CD4-positive, alpha-beta memory T cell (primary cell): ENCODE results near the gene MXRA8. TPM values are rescaled to one million over a fixed set of nuclear protein-coding genes. Genes with fewer than 3 reads are reported as not detected.

Experiments used
- CTCF ChIA-PET: fragments of 350-600 bp; sonication (Branson Sonifier 250); formaldehyde crosslinking; loops from one replicate; lab custom pipeline; 2021; ENCODE audit warnings: inconsistent platforms; ENCODE audit not compliant: partially characterized antibody; lab: Charles Lee
- POLR2A ChIA-PET: fragments of 350-600 bp; sonication (Branson Sonifier 250); formaldehyde crosslinking; loops from one replicate; lab custom pipeline; 2021; ENCODE audit not compliant: partially characterized antibody; lab: Charles Lee
- DNase-seq, 5 donors: peaks; one replicate each; pipeline versions ENCODE4 v3.0.0 to v3.0.0-alpha.2; 2020 to 2022; ENCODE audit warnings: mixed read lengths in 1 of 5
- H3K27ac ChIP-seq: one replicate; pipeline ENCODE4 v1.7.0; 2013; ENCODE audit warnings: low read depth, low read length
- H3K27me3 ChIP-seq: 2 replicates; pipeline ENCODE4 v1.7.0; 2013; ENCODE audit warnings: mild to moderate bottlenecking, low read length, moderate library complexity; ENCODE audit not compliant: insufficient read depth
- H3K36me3 ChIP-seq: 2 replicates; pipeline ENCODE4 v1.7.0; 2013; ENCODE audit warnings: mild to moderate bottlenecking, low read length, moderate library complexity; ENCODE audit not compliant: insufficient read depth
- H3K4me1 ChIP-seq: 2 replicates; pipeline ENCODE4 v1.7.0; 2013; ENCODE audit warnings: mild to moderate bottlenecking, low read length, moderate library complexity; ENCODE audit not compliant: insufficient read depth
- H3K4me3 ChIP-seq, 2 donors: one replicate each; pipeline ENCODE4 v1.7.0; 2013; ENCODE audit warnings: low read length in 2 of 2, mild to moderate bottlenecking in 1 of 2
- H3K9me3 ChIP-seq, 2 donors: one replicate each; pipeline ENCODE4 v1.7.0; 2013; ENCODE audit warnings: low read length in 2 of 2, control low read depth in 1 of 2; ENCODE audit not compliant: control insufficient read depth in 1 of 2
- H3K27ac Mint-ChIP-seq, 7 donors: one replicate each; pipeline ENCODE4 v1.8.0; 2020 to 2021; ENCODE audit warnings: mixed read lengths in 7 of 7, mild to moderate bottlenecking in 6 of 7, inconsistent platforms in 3 of 7, moderate library complexity in 3 of 7
- H3K27me3 Mint-ChIP-seq, 2 donors: one replicate each; pipeline ENCODE4 v1.8.0; 2020 to 2021; ENCODE audit warnings: mixed read lengths in 2 of 2
- H3K36me3 Mint-ChIP-seq, 2 donors: one replicate each; pipeline ENCODE4 v1.8.0; 2020 to 2021; ENCODE audit warnings: mixed read lengths in 2 of 2, inconsistent platforms in 1 of 2, mild to moderate bottlenecking in 1 of 2
- H3K4me1 Mint-ChIP-seq, 4 donors: one replicate each; pipeline ENCODE4 v1.8.0; 2020 to 2021; ENCODE audit warnings: mixed read lengths in 4 of 4, mild to moderate bottlenecking in 1 of 4
- H3K4me3 Mint-ChIP-seq, 8 donors: one replicate each; pipeline ENCODE4 v1.8.0; 2020 to 2021; ENCODE audit warnings: mixed read lengths in 8 of 8, mild to moderate bottlenecking in 7 of 8, moderate library complexity in 6 of 8, inconsistent platforms in 3 of 8
- H3K9me3 Mint-ChIP-seq, 8 donors: one replicate each; pipeline ENCODE4 v1.8.0; 2020 to 2021; ENCODE audit warnings: mixed read lengths in 8 of 8, mild to moderate bottlenecking in 5 of 8, inconsistent platforms in 3 of 8, moderate library complexity in 1 of 8
- intact Hi-C: fragments of 100-400 bp; cut with micrococcal nuclease; formaldehyde crosslinking; loops from one replicate; pipeline ENCODE4 v1.15.1; 2023
- polyA plus RNA-seq, 2 donors: library from polyadenylated mRNA; unstranded; fragments of 300-500 nt; fragmentation: Illumina TruSeq; gene quantifications; one replicate each; pipeline ENCODE4 v1.2.3, GENCODE V29; 2021
- total RNA-seq, 2 experiments: library from RNA; stranded (reverse); gene quantifications; one replicate each; pipeline ENCODE4 v1.2.3, GENCODE V29; 2021

MXRA8 gene
- total and polyA plus RNA-seq, 4 experiments from 2014 or later = 0.35 to 0.57 TPM; not detected in 2

DNA sequence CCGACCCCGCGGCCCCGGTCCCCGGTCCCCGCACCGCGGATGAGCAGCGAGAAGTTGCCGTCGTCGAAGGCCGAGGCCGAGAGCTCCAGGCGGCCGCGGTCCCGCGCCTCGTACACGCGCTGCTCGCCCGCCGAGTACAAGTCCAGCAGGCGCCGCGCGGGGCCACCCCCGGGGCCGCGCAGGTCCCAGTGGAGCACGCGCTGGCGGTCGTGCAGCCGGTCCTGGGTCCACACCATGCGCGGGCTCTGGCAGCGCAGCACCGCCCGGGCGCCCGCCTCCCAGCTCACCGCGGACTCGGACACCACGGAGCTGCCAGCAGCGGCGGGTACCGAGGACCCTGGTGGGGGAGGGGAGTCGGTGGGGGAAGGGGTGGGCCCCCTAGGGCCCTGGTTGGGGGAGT, 2.9 kb downstream of the MXRA8 start:
- DNase-seq = no peak

GRCh38 chr1:1354271-1355247, 3.8 kb downstream of the MXRA8 start:
- Mint-ChIP-seq H3K4me1 (peaks cover 2 to 26% (median 11%) of the 10 kb centered on the region in 4 donors), H3K27me3 (peaks cover 6 to 17% of the 10 kb centered on the region in 2 donors), H3K9me3 (peaks cover 0 to 2% (median 0%) of the 10 kb centered on the region in 8 donors), H3K36me3 (no peaks in the 10 kb centered on the region), H3K27ac (peak overlapping the region in 1 of 7 donors; percentile 30), H3K4me3 (peak overlapping the region in 5 of 8 donors; percentile 20 to 57 (median 38))
- intact Hi-C loops = no loop called here
- Histone ChIP-seq H3K36me3 (no peaks in the 10 kb centered on the region), H3K4me1 (peaks cover 26% of the 10 kb centered on the region), H3K27me3 (no peaks in the 10 kb centered on the region), H3K27ac (no peak overlapping the region), H3K4me3 (no peak overlapping the region), H3K9me3 (no peaks in the 10 kb centered on the region)
- peak in 1 of 5 donors; percentile 32 for DNase-seq
- ChIA-PET CTCF (interaction anchor here (0.9 to 1.2 kb wide), 2 partner anchors 17 to 18 kb away, joined by 3 read pairs; no protein-coding TSS in a partner anchor), POLR2A (interaction anchor here (0.7 to 3.5 kb wide), 4 partner anchors 15 to 44 kb away, joined by 3 to 24 read pairs (median 3); partner anchors contain the start of genes AURKAIP1 and CCNL2)

More for the DNA sequence above, 2.9 kb downstream of the MXRA8 start:
- H3K27ac Mint-ChIP-seq = no peak overlapping the region
- Histone ChIP-seq H3K27me3 (no peaks in the 10 kb centered on the region), H3K36me3 (no peaks in the 10 kb centered on the region), H3K27ac (no peak overlapping the region), H3K9me3 (no peaks in the 10 kb centered on the region), H3K4me1 (peaks cover 26% of the 10 kb centered on the region), H3K4me3 (no peak overlapping the region)
- peaks cover 2 to 27% (median 11%) of the 10 kb centered on the region in 4 donors for H3K4me1 Mint-ChIP-seq
- ChIA-PET CTCF (interaction anchor here (1.2 kb wide), 1 partner anchor 16 kb away, joined by 3 read pairs; no protein-coding TSS in a partner anchor), POLR2A (interaction anchor here (0.7 kb wide), 1 partner anchor 44 kb away, joined by 3 read pairs; the partner anchor contains the start of gene CCNL2)
- intact Hi-C loops = no loop called here
- peaks cover 6 to 17% of the 10 kb centered on the region in 2 donors for H3K27me3 Mint-ChIP-seq
- no peak overlapping the region for H3K4me3 Mint-ChIP-seq
- H3K36me3 Mint-ChIP-seq = no peaks in the 10 kb centered on the region
- peaks cover 0 to 2% (median 0%) of the 10 kb centered on the region in 8 donors for H3K9me3 Mint-ChIP-seq

DNA sequence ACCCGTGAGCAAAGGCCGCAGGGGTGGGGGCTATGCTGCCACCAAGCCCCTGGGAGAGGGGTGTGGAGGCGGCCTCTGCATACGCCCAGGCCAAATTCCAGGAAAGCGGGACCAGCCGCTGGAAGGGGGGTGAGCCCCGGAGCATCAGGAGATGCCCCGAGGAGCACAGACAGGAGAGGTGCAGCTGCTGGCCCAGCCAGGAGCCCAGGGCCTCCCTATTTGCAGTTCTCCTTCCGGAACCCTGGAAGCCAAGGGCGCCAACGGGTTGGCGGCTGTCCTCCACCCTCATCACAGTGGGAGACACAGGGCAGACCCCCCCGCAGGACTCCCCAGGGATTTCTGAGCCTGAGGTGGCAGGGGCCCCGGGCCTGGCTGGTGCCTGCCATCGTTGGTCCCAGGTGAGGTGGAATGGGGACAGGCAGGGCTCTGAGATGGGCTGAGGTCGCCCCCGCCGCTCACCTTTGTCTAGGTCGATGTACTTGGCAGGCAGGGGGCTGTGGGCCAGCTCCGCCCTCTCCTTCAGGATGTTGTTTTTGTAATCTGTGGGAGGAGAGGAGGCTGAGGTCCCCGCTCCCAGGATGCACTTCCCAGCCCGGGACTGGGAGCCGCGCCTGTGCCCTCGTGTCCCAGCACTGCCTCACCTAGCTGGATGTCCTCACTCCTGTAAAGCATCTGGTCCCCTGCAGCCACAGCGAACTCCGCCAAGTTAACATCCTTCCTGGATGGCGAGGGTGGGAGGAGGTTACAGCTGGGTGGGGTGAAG, 4.8 kb downstream of the MXRA8 start:
- ChIA-PET CTCF (interaction anchor here (0.9 kb wide), 1 partner anchor 19 kb away, joined by 3 read pairs; no protein-coding TSS in a partner anchor), POLR2A (interaction anchor here (0.8 to 3.5 kb wide), 3 partner anchors 16 to 21 kb away, joined by 3 to 24 read pairs (median 3); partner anchors contain the start of gene AURKAIP1)
- Mint-ChIP-seq H3K4me1 (peaks cover 0 to 20% (median 5%) of the 10 kb centered on the region in 4 donors), H3K27me3 (peaks cover 4 to 13% of the 10 kb centered on the region in 2 donors), H3K9me3 (peaks cover 0 to 2% (median 0%) of the 10 kb centered on the region in 8 donors), H3K36me3 (no peaks in the 10 kb centered on the region), H3K27ac (peak overlapping the region in 1 of 7 donors; percentile 30), H3K4me3 (peak overlapping the region in 3 of 8 donors; percentile 25 to 55 (median 32))
- Histone ChIP-seq H3K4me3 (no peak overlapping the region), H3K9me3 (no peaks in the 10 kb centered on the region), H3K36me3 (no peaks in the 10 kb centered on the region), H3K27ac (no peak overlapping the region), H3K27me3 (no peaks in the 10 kb centered on the region), H3K4me1 (peaks cover 20% of the 10 kb centered on the region)
- no peak for DNase-seq
- intact Hi-C loops = no loop called here

GRCh38 chr1:1352786-1353388, 5.5 kb downstream of the MXRA8 start:
- DNase-seq = no peak
- H3K4me1 Mint-ChIP-seq = peaks cover 0 to 20% (median 7%) of the 10 kb centered on the region in 4 donors
- Histone ChIP-seq H3K9me3 (no peaks in the 10 kb centered on the region), H3K27ac (no peak overlapping the region), H3K36me3 (no peaks in the 10 kb centered on the region), H3K4me3 (no peak overlapping the region), H3K27me3 (no peaks in the 10 kb centered on the region), H3K4me1 (peaks cover 21% of the 10 kb centered on the region)
- peak overlapping the region in 6 of 8 donors; percentile 21 to 91 (median 50) for H3K4me3 Mint-ChIP-seq
- H3K27me3 Mint-ChIP-seq = peaks cover 4 to 13% of the 10 kb centered on the region in 2 donors
- ChIA-PET POLR2A (interaction anchor here (1.4 to 3.5 kb wide), 2 partner anchors 16 to 22 kb away, joined by 3 to 24 read pairs; partner anchors contain the start of gene AURKAIP1), CTCF (interaction anchor here (1.8 kb wide), 1 partner anchor 19 kb away, joined by 9 read pairs; no protein-coding TSS in a partner anchor)
- no peaks in the 10 kb centered on the region for H3K36me3 Mint-ChIP-seq
- H3K9me3 Mint-ChIP-seq = peaks cover 0 to 2% (median 0%) of the 10 kb centered on the region in 8 donors
- peak overlapping the region in 2 of 7 donors; percentile 25 to 78 for H3K27ac Mint-ChIP-seq
- intact Hi-C loops = no loop called here

GRCh38 chr1:1351511-1352427, 6.6 kb downstream of the MXRA8 start:
- H3K4me1 ChIP-seq = peaks cover 27% of the 10 kb centered on the region
- peak overlapping the region in 2 of 7 donors; percentile 72 to 78 for H3K27ac Mint-ChIP-seq
- CTCF ChIA-PET = interaction anchor here (1.8 kb wide), 1 partner anchor 20 kb away, joined by 9 read pairs; no protein-coding TSS in a partner anchor

More at GRCh38 chr1:1351511-1352427, 6.6 kb downstream of the MXRA8 start:
- H3K27me3 Mint-ChIP-seq = peaks cover 4 to 11% of the 10 kb centered on the region in 2 donors
- Histone ChIP-seq H3K4me3 (no peak overlapping the region), H3K27ac (no peak overlapping the region), H3K9me3 (no peaks in the 10 kb centered on the region), H3K36me3 (no peaks in the 10 kb centered on the region), H3K27me3 (no peaks in the 10 kb centered on the region)
- POLR2A ChIA-PET = interaction anchor here (1.4 to 3.5 kb wide), 3 partner anchors 19 to 48 kb away, joined by 4 to 24 read pairs (median 6); partner anchors contain the start of genes AURKAIP1 and CCNL2
- peaks cover 0 to 2% (median 0%) of the 10 kb centered on the region in 8 donors for H3K9me3 Mint-ChIP-seq
- H3K4me3 Mint-ChIP-seq = peak overlapping the region; percentile 26 to 91 (median 68)
- intact Hi-C loops = no loop called here
- DNase-seq = no peak
- peaks cover 2 to 32% (median 15%) of the 10 kb centered on the region in 4 donors for H3K4me1 Mint-ChIP-seq
- H3K36me3 Mint-ChIP-seq = no peaks in the 10 kb centered on the region
